ENCODE results near the gene KCNIP4.

DNA sequence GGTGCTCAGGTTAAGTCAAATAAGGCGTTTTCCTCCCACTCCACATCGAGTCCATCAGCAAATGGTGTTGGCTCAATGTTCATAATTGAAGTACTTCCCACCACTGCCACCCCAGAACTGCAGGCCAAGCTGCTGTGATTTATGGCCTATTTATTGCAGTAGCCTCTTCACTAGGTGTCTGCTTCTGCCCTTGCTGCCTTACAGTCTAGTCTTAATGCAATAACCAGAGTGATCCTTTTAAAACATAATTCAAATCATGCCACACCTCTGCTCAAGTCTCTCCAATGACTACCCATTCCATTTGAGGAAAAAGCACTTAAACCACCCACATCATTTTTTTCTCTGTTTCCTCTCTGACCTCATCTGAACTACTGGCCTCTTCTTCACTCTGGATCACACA, 220.3 kb downstream of the KCNIP4 start:
- TF ChIP-seq POLR2A (IDR thresholded peaks at IDR 0.05; ENCODE audit: low read depth, low read length) = no peak
- TF ChIP-seq EZH2 (IDR thresholded peaks at IDR 0.05; ENCODE audit: borderline replicate concordance, low read depth, low read length, severe bottlenecking) = no peak
- no peak for TF ChIP-seq CTCF (IDR thresholded peaks at IDR 0.05; ENCODE audit: extremely low read depth in 1 of 2, insufficient read depth in 1 of 2, low read depth in 1 of 2, low read length in 2 of 2)
- no peak for TF ChIP-seq FOS (IDR thresholded peaks at IDR 0.05; ENCODE audit: borderline replicate concordance, insufficient read depth, low read length)
- TF ChIP-seq MAX (IDR thresholded peaks at IDR 0.05; ENCODE audit: insufficient read depth, insufficient read length) = no peak
- no peak for TF ChIP-seq MYC (IDR thresholded peaks at IDR 0.05; ENCODE audit: low read depth, low read length)

Measured in endothelial cell of umbilical vein (primary cell).